ENCODE data around the gene MACROD1. TPM values are rescaled to one million over a fixed set of nuclear protein-coding genes. Genes with fewer than 3 reads are reported as not detected.
"Not testable (repeated sequence)": the region's sequence is repeated elsewhere in the genome, so short reads cannot be mapped to it uniquely, and the experiment has no call there.

The MACROD1 gene
- total RNA-seq, 1 donor from 2014 or later: 3.4 TPM

DNA sequence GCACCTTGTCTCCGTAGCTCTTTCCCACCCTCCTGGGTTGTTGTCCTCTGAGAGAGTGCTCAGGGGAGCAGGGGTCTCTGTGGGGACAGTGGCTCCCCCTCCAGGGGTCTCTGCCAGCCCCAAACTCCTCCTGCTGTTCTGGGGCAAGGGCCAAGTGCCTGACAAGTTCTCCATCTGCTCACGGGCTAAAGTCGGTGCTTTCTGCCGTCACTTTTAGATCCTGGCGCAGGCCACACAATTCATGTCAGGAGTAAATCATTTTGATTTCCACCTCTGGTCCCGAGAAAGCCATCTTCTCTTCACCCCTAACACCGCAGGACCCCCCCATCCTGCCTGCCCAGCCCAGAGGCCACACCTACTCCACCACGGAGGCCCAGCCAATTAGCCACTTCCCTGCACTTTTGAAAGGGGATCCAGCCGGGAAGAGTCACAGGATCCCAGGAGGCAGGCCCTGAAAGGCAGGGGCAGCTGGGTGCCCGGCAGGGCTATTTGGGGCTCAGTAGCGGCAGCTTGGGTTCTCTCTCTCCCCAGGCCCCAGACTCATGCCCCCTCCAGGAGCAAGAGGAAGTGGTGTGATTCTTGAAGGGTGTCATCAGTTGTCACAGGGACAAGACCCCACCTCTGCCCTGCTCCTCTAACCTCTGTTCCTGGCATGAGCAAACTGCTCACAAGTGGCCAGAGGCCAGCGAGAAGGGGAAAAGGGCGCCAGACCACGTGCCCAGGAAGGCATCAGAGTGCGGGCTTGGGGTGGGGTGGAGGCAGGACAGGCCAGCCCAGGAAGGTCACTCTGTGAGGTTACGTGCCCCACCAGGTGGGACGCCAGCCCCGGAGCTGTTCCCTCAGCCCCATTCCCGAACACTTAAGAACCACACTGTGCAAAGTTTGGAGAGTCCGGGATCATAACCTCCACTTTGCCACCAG, 1.3 kb downstream of the MACROD1 start:
- H3K27me3 Mint-ChIP-seq (ENCODE audit: low read depth, unreplicated experiment): peaks cover 15% of the 10 kb centered on the region
- H3K4me1 Mint-ChIP-seq (ENCODE audit: low read depth, unreplicated experiment): no peaks in the 10 kb centered on the region
- no peaks in the 10 kb centered on the region for H3K36me3 Mint-ChIP-seq (ENCODE audit: low read depth, unreplicated experiment)
- Histone ChIP-seq H3K27me3 (ENCODE audit: insufficient read depth, low read length) (no peaks in the 10 kb centered on the region), H3K4me2 (ENCODE audit: low read length) (peak overlapping the region; percentile 83), H3K9ac (ENCODE audit: low read length) (no peak overlapping the region), H3K9me3 (ENCODE audit: insufficient read depth, low read depth, low read length) (no peaks in the 10 kb centered on the region), H2AFZ (ENCODE audit: low read depth, low read length) (peak overlapping the region; percentile 92), H3K27ac (ENCODE audit: low read depth, low read length) (no peak overlapping the region), H3K36me3 (ENCODE audit: insufficient read depth, low read length) (no peaks in the 10 kb centered on the region), H3K79me2 (ENCODE audit: insufficient read depth, low read length) (no peaks in the 10 kb centered on the region), H3K4me3 (ENCODE audit: insufficient read depth, low read depth, low read length) (peak overlapping the region; percentile 67), H4K20me1 (ENCODE audit: insufficient read depth, low read length) (no peaks in the 10 kb centered on the region), H3K4me1 (ENCODE audit: insufficient read depth, low read length) (no peaks in the 10 kb centered on the region)
- no peaks in the 10 kb centered on the region for H3K9me3 Mint-ChIP-seq (ENCODE audit: unreplicated experiment)
- FAIRE-seq (no peak), DNase-seq (ENCODE audit: low read depth) (no peak)
- H3K4me3 Mint-ChIP-seq (ENCODE audit: unreplicated experiment): peak overlapping the region; percentile 69
- H3K27ac Mint-ChIP-seq (ENCODE audit: unreplicated experiment): no peak overlapping the region
- no peak for TF ChIP-seq EZH2 (IDR thresholded peaks at IDR 0.05; ENCODE audit: insufficient read depth, low read length)
- TF ChIP-seq, protein P1, sequence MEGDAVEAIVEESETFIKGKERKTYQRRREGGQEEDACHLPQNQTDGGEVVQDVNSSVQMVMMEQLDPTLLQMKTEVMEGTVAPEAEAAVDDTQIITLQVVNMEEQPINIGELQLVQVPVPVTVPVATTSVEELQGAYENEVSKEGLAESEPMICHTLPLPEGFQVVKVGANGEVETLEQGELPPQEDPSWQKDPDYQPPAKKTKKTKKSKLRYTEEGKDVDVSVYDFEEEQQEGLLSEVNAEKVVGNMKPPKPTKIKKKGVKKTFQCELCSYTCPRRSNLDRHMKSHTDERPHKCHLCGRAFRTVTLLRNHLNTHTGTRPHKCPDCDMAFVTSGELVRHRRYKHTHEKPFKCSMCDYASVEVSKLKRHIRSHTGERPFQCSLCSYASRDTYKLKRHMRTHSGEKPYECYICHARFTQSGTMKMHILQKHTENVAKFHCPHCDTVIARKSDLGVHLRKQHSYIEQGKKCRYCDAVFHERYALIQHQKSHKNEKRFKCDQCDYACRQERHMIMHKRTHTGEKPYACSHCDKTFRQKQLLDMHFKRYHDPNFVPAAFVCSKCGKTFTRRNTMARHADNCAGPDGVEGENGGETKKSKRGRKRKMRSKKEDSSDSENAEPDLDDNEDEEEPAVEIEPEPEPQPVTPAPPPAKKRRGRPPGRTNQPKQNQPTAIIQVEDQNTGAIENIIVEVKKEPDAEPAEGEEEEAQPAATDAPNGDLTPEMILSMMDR (IDR thresholded peaks at IDR 0.05; ENCODE audit: insufficient read depth, low read depth, low read length): no peak

DNA sequence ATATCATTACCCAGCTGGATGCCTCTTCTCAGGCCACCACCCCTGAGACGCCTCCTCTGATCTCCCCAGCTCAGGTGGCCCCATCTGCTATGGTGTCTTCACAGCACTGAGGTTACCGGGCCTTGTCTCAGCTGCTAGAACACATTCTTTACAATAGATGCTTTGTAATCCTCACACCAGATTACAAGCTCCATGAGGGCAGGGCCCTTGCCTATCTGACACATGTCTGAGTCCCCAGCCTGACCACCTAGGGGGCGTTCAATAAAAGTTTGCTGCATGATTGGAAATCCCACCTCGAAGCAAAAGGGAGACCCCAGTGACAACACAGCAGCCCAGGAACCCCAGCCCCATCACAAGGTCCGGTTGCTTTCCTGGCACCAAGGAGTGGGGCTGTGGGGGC, 2.0 kb downstream of the MACROD1 start:
- H3K36me3 Mint-ChIP-seq (ENCODE audit: low read depth, unreplicated experiment): no peaks in the 10 kb centered on the region
- no peak for FAIRE-seq
- no peaks in the 10 kb centered on the region for H3K9me3 ChIP-seq (ENCODE audit: insufficient read depth, low read depth, low read length)
- no peaks in the 10 kb centered on the region for H3K9me3 Mint-ChIP-seq (ENCODE audit: unreplicated experiment)
- TF ChIP-seq, protein P1 (IDR thresholded peaks at IDR 0.05; ENCODE audit: insufficient read depth, low read depth, low read length): no peak
- no peak for TF ChIP-seq EZH2 (IDR thresholded peaks at IDR 0.05; ENCODE audit: insufficient read depth, low read length)
- H3K4me2 ChIP-seq (ENCODE audit: low read length): no peak overlapping the region
- H3K27ac Mint-ChIP-seq (ENCODE audit: unreplicated experiment): no peak overlapping the region
- H3K27me3 ChIP-seq (ENCODE audit: insufficient read depth, low read length): no peaks in the 10 kb centered on the region
- H3K27ac ChIP-seq (ENCODE audit: low read depth, low read length): no peak overlapping the region
- no peak for DNase-seq (ENCODE audit: low read depth)
- H3K4me1 Mint-ChIP-seq (ENCODE audit: low read depth, unreplicated experiment): no peaks in the 10 kb centered on the region
- H3K36me3 ChIP-seq (ENCODE audit: insufficient read depth, low read length): no peaks in the 10 kb centered on the region
- H2AFZ ChIP-seq (ENCODE audit: low read depth, low read length): no peak overlapping the region
- no peaks in the 10 kb centered on the region for H3K79me2 ChIP-seq (ENCODE audit: insufficient read depth, low read length)
- no peaks in the 10 kb centered on the region for H4K20me1 ChIP-seq (ENCODE audit: insufficient read depth, low read length)
- no peak overlapping the region for H3K4me3 Mint-ChIP-seq (ENCODE audit: unreplicated experiment)
- H3K4me1 ChIP-seq (ENCODE audit: insufficient read depth, low read length): no peaks in the 10 kb centered on the region
- no peak overlapping the region for H3K9ac ChIP-seq (ENCODE audit: low read length)
- H3K4me3 ChIP-seq (ENCODE audit: insufficient read depth, low read depth, low read length): no peak overlapping the region
- peaks cover 15% of the 10 kb centered on the region for H3K27me3 Mint-ChIP-seq (ENCODE audit: low read depth, unreplicated experiment)

DNA sequence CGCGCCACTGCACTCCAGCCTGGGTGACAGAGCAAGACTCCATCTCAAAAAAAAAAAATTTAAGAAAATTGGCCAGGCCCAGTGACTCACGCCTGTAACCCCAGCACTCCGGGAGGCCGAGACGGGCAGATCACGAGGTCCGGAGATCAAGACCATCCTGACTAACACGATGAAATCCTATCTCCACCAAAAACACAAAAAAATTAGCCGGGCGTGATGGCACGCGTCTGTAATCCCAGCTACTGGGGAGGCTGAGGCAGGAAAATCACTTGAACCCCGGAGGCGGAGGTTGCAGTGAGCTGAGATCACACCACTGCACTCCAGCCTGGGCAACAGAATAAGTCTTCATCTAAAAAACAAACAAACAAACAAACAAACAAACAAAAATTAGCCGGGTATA, 3.1 kb downstream of the MACROD1 start:
- not testable (repeated sequence) for FAIRE-seq

More for the DNA sequence above, 3.1 kb downstream of the MACROD1 start:
- H3K4me1 ChIP-seq (ENCODE audit: insufficient read depth, low read length); H3K9me3 Mint-ChIP-seq (ENCODE audit: unreplicated experiment); H3K27ac Mint-ChIP-seq (ENCODE audit: unreplicated experiment); DNase-seq (ENCODE audit: low read depth); H3K4me3 Mint-ChIP-seq (ENCODE audit: unreplicated experiment); H3K4me2 ChIP-seq (ENCODE audit: low read length); H3K27ac ChIP-seq (ENCODE audit: low read depth, low read length); H3K36me3 ChIP-seq (ENCODE audit: insufficient read depth, low read length); H3K4me3 ChIP-seq (ENCODE audit: insufficient read depth, low read depth, low read length); H3K4me1 Mint-ChIP-seq (ENCODE audit: low read depth, unreplicated experiment); H3K27me3 ChIP-seq (ENCODE audit: insufficient read depth, low read length); H3K9ac ChIP-seq (ENCODE audit: low read length); H3K9me3 ChIP-seq (ENCODE audit: insufficient read depth, low read depth, low read length); H4K20me1 ChIP-seq (ENCODE audit: insufficient read depth, low read length); H2AFZ ChIP-seq (ENCODE audit: low read depth, low read length); H3K79me2 ChIP-seq (ENCODE audit: insufficient read depth, low read length); H3K36me3 Mint-ChIP-seq (ENCODE audit: low read depth, unreplicated experiment): not testable (repeated sequence)
- H3K27me3 Mint-ChIP-seq (ENCODE audit: low read depth, unreplicated experiment): peaks cover 14% of the 10 kb centered on the region

Measured in astrocyte (in vitro differentiated cells and primary cell).